Stomach (tissue), 9 donors: ENCODE data around the gene MBTD1. TPM values are rescaled to one million over a fixed set of nuclear protein-coding genes. Genes with fewer than 3 reads are reported as not detected.
"Not testable (repeated sequence)": the region's sequence is repeated elsewhere in the genome, so short reads cannot be mapped to it uniquely, and the experiment has no call there.

Experiments used
- DNase-seq, 2 donors: peaks; one replicate each; pipeline versions ENCODE4 v3.0.0 to v3.0.0-alpha.2; 2013 to 2019
- H3K27ac ChIP-seq, 5 donors: fragments of 200-600 bp in 4 of 5; sonication (generic) in 4 of 5; one replicate each; pipeline ENCODE4 v1.5.1; 2013 to 2019; ENCODE audit warnings: mild to moderate bottlenecking in 1 of 5, moderate library complexity in 1 of 5
- H3K27me3 ChIP-seq, 3 donors: fragments of 200-600 bp; sonication (generic); one replicate each; pipeline ENCODE4 v1.5.1; 2017 to 2019; ENCODE audit warnings: mixed run types in 1 of 3
- H3K36me3 ChIP-seq, 4 donors: fragments of 200-600 bp; sonication (generic); 1 replicate in 3 of 4; 2 replicates in 1 of 4; pipeline ENCODE4 v1.5.1; 2016 to 2019
- H3K4me1 ChIP-seq, 4 donors: fragments of 200-600 bp; sonication (generic); one replicate each; pipeline ENCODE4 v1.5.1; 2016 to 2019
- H3K4me3 ChIP-seq, 4 donors: fragments of 200-600 bp; sonication (generic) in 3 of 4; one replicate each; pipeline ENCODE4 v1.5.1; 2016 to 2019; ENCODE audit warnings: mild to moderate bottlenecking in 1 of 4
- H3K9me3 ChIP-seq, 4 donors: fragments of 200-600 bp; sonication (generic); one replicate each; pipeline ENCODE4 v1.5.1; 2016 to 2019
- EP300 ChIP-seq: sonication (generic); formaldehyde crosslinking; IDR thresholded peaks from one replicate; pipeline ENCODE4 v1.6.1; 2017; ENCODE audit warnings: antibody characterized with exemption
- POLR2A ChIP-seq, 4 donors: fragments of 450-650 bp; IDR thresholded peaks; one replicate each; pipeline ENCODE4 v1.6.1; 2016; ENCODE audit warnings: antibody characterized with exemption in 4 of 4, control low read depth in 2 of 4, mild to moderate bottlenecking in 1 of 4, moderate library complexity in 1 of 4
- POLR2AphosphoS5 ChIP-seq, 3 donors: sonication (generic); formaldehyde crosslinking; IDR thresholded peaks; one replicate each; pipeline ENCODE4 v1.6.1; 2016; ENCODE audit warnings: antibody characterized with exemption in 3 of 3
- WGBS, 5 donors: extraction: QIAGEN DNeasy Blood & Tissue Kit in 3 of 5; methylation state at CpG; one replicate each; pipeline versions ENCODE4 v1.1.5 to v1.1.7; 2013 to 2018; 5-methylcytosine and 5-hydroxymethylcytosine counted together
- intact Hi-C: fragments of 100-400 bp; cut with DNase I; formaldehyde crosslinking; loops from one replicate; pipeline ENCODE4 v1.15.1; 2023; ENCODE audit warnings: low total_unique reads
- polyA plus RNA-seq, 3 donors: library from polyadenylated mRNA; stranded (reverse); fragments of 200-250 nt; gene quantifications; one replicate each; pipeline ENCODE4 v1.2.3, GENCODE V29; 2013
- total RNA-seq, 5 donors: library from RNA; depleted of rRNA; stranded (reverse); fragments of >200 nt; gene quantifications; one replicate each; pipeline versions ENCODE4 v1.1.0 to v1.2.3, GENCODE V29; 2014 to 2016
- TF ChIP-seq, protein P1 (sequence below), 7 experiments: fragments of 450-650 bp in 4 of 7; fragments of 200-600 bp in 3 of 7; sonication (generic) in 3 of 7; IDR thresholded peaks; one replicate each; pipeline ENCODE4 v1.5.1; 2016 to 2019; ENCODE audit warnings: antibody characterized with exemption in 7 of 7, control low read depth in 2 of 7, mild to moderate bottlenecking in 1 of 7
- donor health status: healthy with polysubstance abuse.
- donor health status: Bipolar disorder and iron deficiency.
- donor health status: healthy.

Gene MBTD1
- total and polyA plus RNA-seq, 8 donors, result 4.4 to 56.7 (median 9.8) TPM

DNA sequence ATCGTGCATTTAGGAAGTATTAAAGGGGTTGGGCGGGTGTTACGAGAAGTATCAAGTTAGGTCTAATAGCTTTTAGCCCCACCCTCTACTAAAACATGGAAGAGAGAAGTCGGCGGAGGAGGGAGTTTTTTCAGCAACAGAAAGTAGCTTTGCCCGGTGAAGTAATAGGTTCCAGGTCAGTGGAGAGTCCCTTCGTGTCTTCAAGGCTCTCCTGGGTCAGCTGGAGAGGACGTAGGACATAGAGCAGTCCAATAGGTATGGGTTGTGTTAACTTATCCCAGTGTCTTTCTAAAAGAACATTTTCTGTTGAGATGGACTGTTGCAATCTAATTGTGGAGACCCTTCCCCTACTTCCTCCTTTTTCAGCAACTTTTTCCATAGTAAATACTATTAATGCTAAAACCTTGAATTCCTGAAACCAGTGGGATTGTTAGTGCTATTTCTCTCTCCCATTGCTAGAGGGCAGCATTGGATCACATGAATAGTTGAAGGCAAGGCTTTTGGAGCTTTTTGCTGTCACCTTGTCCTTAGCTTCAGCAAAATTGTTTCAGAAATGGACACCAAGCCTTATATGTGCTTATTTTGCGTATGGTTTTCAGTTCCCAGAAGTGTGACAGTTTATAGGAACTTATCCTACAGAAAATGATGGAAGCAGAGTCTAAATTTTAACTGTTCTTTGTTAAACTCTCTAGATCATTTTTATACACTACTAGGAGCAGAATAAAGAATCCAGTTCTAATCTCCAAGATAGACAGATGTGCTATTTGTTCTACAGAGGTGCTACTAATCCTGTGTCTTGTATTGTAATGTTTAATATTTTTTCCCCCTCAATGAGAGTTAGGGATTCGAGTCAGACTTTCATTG lies 38.9 kb upstream of the MBTD1 start:
- Histone ChIP-seq H3K36me3 (peaks cover 0 to 35% (median 27%) of the 10 kb centered on the region in 4 donors), H3K27me3 (no peaks in the 10 kb centered on the region), H3K4me1 (peaks cover 0 to 11% (median 5%) of the 10 kb centered on the region in 4 donors), H3K4me3 (no peak overlapping the region), H3K27ac (peak overlapping the region in 3 of 5 donors; percentile 5 to 32 (median 13)), H3K9me3 (no peaks in the 10 kb centered on the region)
- intact Hi-C loops, result loop anchor here (5.0 kb wide), 1 partner anchor 239 kb away; no protein-coding TSS in a partner anchor
- WGBS, 5 donors, result 37 to 66% (median 56%) methylated on average over 10 of the region's 10 CpGs
- DNase-seq, result peak in 1 of 2 donors; percentile 69
- TF ChIP-seq POLR2A (IDR thresholded peaks at IDR 0.05), result no peak
- TF ChIP-seq, protein P1, sequence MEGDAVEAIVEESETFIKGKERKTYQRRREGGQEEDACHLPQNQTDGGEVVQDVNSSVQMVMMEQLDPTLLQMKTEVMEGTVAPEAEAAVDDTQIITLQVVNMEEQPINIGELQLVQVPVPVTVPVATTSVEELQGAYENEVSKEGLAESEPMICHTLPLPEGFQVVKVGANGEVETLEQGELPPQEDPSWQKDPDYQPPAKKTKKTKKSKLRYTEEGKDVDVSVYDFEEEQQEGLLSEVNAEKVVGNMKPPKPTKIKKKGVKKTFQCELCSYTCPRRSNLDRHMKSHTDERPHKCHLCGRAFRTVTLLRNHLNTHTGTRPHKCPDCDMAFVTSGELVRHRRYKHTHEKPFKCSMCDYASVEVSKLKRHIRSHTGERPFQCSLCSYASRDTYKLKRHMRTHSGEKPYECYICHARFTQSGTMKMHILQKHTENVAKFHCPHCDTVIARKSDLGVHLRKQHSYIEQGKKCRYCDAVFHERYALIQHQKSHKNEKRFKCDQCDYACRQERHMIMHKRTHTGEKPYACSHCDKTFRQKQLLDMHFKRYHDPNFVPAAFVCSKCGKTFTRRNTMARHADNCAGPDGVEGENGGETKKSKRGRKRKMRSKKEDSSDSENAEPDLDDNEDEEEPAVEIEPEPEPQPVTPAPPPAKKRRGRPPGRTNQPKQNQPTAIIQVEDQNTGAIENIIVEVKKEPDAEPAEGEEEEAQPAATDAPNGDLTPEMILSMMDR (IDR thresholded peaks at IDR 0.05), result peak in 5 of 7 experiments; percentile 35 to 51 (median 47)

DNA sequence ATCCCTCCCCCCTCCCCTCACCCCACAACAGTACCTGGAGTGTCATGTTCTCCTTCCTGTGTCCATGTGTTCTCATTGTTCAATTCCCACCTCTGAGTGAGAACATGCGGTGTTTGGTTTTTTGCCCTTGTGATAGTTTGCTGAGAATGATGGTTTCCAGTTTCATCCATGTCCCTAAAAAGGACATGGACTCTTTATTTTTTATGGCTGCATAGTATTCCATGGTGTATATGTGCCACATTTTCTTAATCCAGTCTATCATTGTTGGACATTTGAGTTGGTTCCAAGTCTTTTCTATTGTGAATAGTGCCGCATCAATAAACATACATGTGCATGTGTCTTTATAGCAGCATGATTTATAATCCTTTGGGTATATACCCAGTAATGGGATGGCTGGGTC lies 34.5 kb upstream of the MBTD1 start:
- Histone ChIP-seq H3K36me3 (peaks cover 0 to 75% (median 67%) of the 10 kb centered on the region in 4 donors), H3K4me1 (peaks cover 0 to 11% (median 5%) of the 10 kb centered on the region in 4 donors)
- H3K27me3 ChIP-seq, H3K27ac ChIP-seq, intact Hi-C loops, H3K4me3 ChIP-seq, DNase-seq, H3K9me3 ChIP-seq: not testable (repeated sequence)
- WGBS, 5 donors, result 97 to 100% (median 99%) methylated on average over 2 of the region's 2 CpGs

GRCh38 chr17:51289696-51290111 lies 29.9 kb upstream of the MBTD1 start:
- no peak for DNase-seq
- Histone ChIP-seq H3K4me3 (no peak overlapping the region), H3K4me1 (no peaks in the 10 kb centered on the region), H3K27ac (peak overlapping the region in 1 of 5 donors; percentile 32), H3K36me3 (peaks cover 26 to 98% (median 96%) of the 10 kb centered on the region in 4 donors), H3K27me3 (no peaks in the 10 kb centered on the region), H3K9me3 (no peaks in the 10 kb centered on the region)
- WGBS, 5 donors, result 58 to 87% (median 75%) methylated on average over 2 of the region's 2 CpGs
- TF ChIP-seq, protein P1 (IDR thresholded peaks at IDR 0.05), result no peak
- TF ChIP-seq POLR2AphosphoS5 (IDR thresholded peaks at IDR 0.05) (no peak), POLR2A (IDR thresholded peaks at IDR 0.05) (no peak), EP300 (no peak)
- intact Hi-C loops, result no loop called here

- WGBS, 5 donors, result 94 to 100% (median 100%) methylated on average over 1 of the region's 1 CpG
- DNase-seq, result no peak
- Histone ChIP-seq H3K4me1 (no peaks in the 10 kb centered on the region), H3K27ac (no peak overlapping the region), H3K27me3 (no peaks in the 10 kb centered on the region), H3K36me3 (peaks cover 26 to 100% (median 98%) of the 10 kb centered on the region in 4 donors), H3K4me3 (no peak overlapping the region), H3K9me3 (no peaks in the 10 kb centered on the region)
- intact Hi-C loops, result no loop called here
- no peak for TF ChIP-seq EP300
- TF ChIP-seq POLR2AphosphoS5 (IDR thresholded peaks at IDR 0.05), result no peak
- TF ChIP-seq, protein P1 (IDR thresholded peaks at IDR 0.05), result no peak
- no peak for TF ChIP-seq POLR2A (IDR thresholded peaks at IDR 0.05)
These were observed 27.6 kb upstream of the MBTD1 start for GRCh38 chr17:51287412-51287811.

DNA sequence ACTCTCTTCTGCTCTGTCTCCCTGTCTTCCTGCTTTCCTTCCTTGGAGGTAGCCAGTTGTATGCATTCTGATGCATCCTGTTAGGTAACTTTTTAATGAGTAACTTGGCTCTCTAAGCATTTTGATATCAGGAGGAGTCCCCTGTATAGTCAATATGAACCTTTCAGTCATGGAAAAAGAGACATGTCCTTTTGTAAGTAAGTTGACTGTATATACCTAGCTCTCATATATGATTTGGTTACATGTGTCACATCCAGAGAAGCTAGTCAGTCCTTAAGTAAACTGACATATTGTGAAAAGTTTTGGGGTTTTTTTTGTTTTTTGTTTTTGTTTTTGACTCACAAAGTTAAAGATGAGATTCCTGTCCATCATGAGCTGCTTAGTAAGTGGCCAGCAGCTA lies 19.3 kb upstream of the MBTD1 start:
- Histone ChIP-seq H3K4me3 (no peak overlapping the region), H3K27me3 (no peaks in the 10 kb centered on the region), H3K36me3 (peaks cover 41 to 100% (median 96%) of the 10 kb centered on the region in 4 donors), H3K9me3 (no peaks in the 10 kb centered on the region), H3K4me1 (no peaks in the 10 kb centered on the region), H3K27ac (no peak overlapping the region)
- TF ChIP-seq EP300, result no peak
- TF ChIP-seq, protein P1 (IDR thresholded peaks at IDR 0.05), result no peak
- no peak for TF ChIP-seq POLR2A (IDR thresholded peaks at IDR 0.05)
- no peak for TF ChIP-seq POLR2AphosphoS5 (IDR thresholded peaks at IDR 0.05)
- intact Hi-C loops, result no loop called here
- no peak for DNase-seq
